SK-N-SH (cell line): ENCODE measurements around the gene NPC1. TPM values are rescaled to one million over a fixed set of nuclear protein-coding genes. Genes with fewer than 3 reads are reported as not detected.
A peak's percentile ranks its signal among the peaks of the same experiment; 100 is the strongest.

Experiments used
- CTCF ChIA-PET: fragments of 300-600, 350-600 bp; formaldehyde crosslinking; extraction: SDS; loops from one replicate; lab custom pipeline; 2021; lab: Yijun Ruan, JAX
- POLR2A ChIA-PET: fragments of 350-600 bp; sonication (Branson Sonifier 250); formaldehyde crosslinking; extraction: SDS; loops from one replicate; lab custom pipeline; 2020; ENCODE audit warnings: antibody characterized with exemption, inconsistent platforms; lab: Yijun Ruan, JAX
- DNase-seq: peaks from one replicate; pipeline ENCODE4 v3.0.0; 2012
- H2AFZ ChIP-seq: fragments of 200-600 bp; sonication (generic); 2 replicates; pipeline ENCODE4 v1.8.1; 2016; ENCODE audit warnings: antibody characterized with exemption, mild to moderate bottlenecking, low read depth
- H3F3A ChIP-seq: fragments of 200-600 bp; sonication (generic); replicated peaks from 2 replicates; pipeline ENCODE3; 2016; ENCODE audit warnings: antibody characterized with exemption, mild to moderate bottlenecking; ENCODE audit not compliant: insufficient read depth
- H3K27ac ChIP-seq, 2 experiments: fragments of 200-500 bp in 1 of 2; fragments of 200-600 bp in 1 of 2; sonication (Bioruptor generic) in 1 of 2; sonication (generic), shearing (Covaris generic) in 1 of 2; 2 replicates each; pipeline versions ENCODE4 v1.5.1 to v1.6.1; 2014 to 2016; ENCODE audit warnings: low read depth in 2 of 2, inconsistent platforms in 1 of 2, low read length in 1 of 2, mild to moderate bottlenecking in 1 of 2, mixed read lengths in 1 of 2
- H3K27me3 ChIP-seq: fragments of 200-600 bp; sonication (generic), shearing (Covaris generic); 2 replicates; pipeline ENCODE4 v1.6.1; 2016; ENCODE audit warnings: mixed run types; ENCODE audit not compliant: insufficient read depth
- H3K36me3 ChIP-seq, 2 experiments: fragments of 200-500 bp in 1 of 2; fragments of 200-600 bp in 1 of 2; sonication (Bioruptor generic) in 1 of 2; sonication (generic) in 1 of 2; replicated peaks in 1 of 2; 2 replicates each; pipeline versions ENCODE3 to v1.5.1; 2014 to 2016; ENCODE audit warnings: low read length in 1 of 2, mild to moderate bottlenecking in 1 of 2; ENCODE audit not compliant: insufficient read depth in 2 of 2, control insufficient read depth in 1 of 2
- H3K4me1 ChIP-seq, 2 experiments: fragments of 200-500 bp in 1 of 2; fragments of 200-600 bp in 1 of 2; sonication (Bioruptor generic) in 1 of 2; sonication (generic), shearing (Covaris generic) in 1 of 2; 2 replicates each; pipeline versions ENCODE4 v1.5.1 to v1.6.1; 2014 to 2016; ENCODE audit warnings: low read depth in 1 of 2, low read length in 1 of 2, mixed run types in 1 of 2; ENCODE audit not compliant: insufficient read depth in 2 of 2, control insufficient read depth in 1 of 2
- H3K4me2 ChIP-seq: fragments of 200-600 bp; sonication (generic), shearing (Covaris generic); 2 replicates; pipeline ENCODE4 v1.6.1; 2017; ENCODE audit warnings: mixed run types
- H3K4me3 ChIP-seq, 2 experiments: fragments of 200-500 bp in 1 of 2; fragments of 200-600 bp in 1 of 2; sonication (Bioruptor generic) in 1 of 2; sonication (generic), shearing (Covaris generic) in 1 of 2; 2 replicates each; pipeline versions ENCODE4 v1.5.1 to v1.8.1; 2014 to 2016; ENCODE audit warnings: low read depth in 2 of 2, inconsistent platforms in 1 of 2, low read length in 1 of 2, mild to moderate bottlenecking in 1 of 2, mixed read lengths in 1 of 2, moderate library complexity in 1 of 2
- H3K79me2 ChIP-seq: fragments of 200-600 bp; sonication (generic); 2 replicates; pipeline ENCODE4 v1.8.1; 2017; ENCODE audit warnings: mild to moderate bottlenecking; ENCODE audit not compliant: insufficient read depth
- H3K9ac ChIP-seq: fragments of 200-600 bp; sonication (generic); 2 replicates; pipeline ENCODE4 v1.6.1; 2017; ENCODE audit warnings: mixed run types
- H3K9me2 ChIP-seq: fragments of 200-600 bp; sonication (generic); 2 replicates; pipeline ENCODE4 v1.6.1; 2017; ENCODE audit warnings: mixed run types
- H3K9me3 ChIP-seq: fragments of 200-600 bp; sonication (generic); 2 replicates; pipeline ENCODE4 v1.6.1; 2017; ENCODE audit warnings: mixed run types, mild to moderate bottlenecking, moderate library complexity
- H4K20me1 ChIP-seq: fragments of 200-600 bp; sonication (generic); 2 replicates; pipeline ENCODE4 v1.6.1; 2017; ENCODE audit warnings: mild to moderate bottlenecking, mixed run types; ENCODE audit not compliant: insufficient read depth
- ELF1 ChIP-seq: IDR thresholded peaks from 2 replicates; pipeline ENCODE4 v1.4.0; 2012
- EZH2phosphoT487 ChIP-seq: fragments of 200-600 bp; sonication (generic); IDR thresholded peaks from 2 replicates; pipeline ENCODE4 v1.6.1; 2017; ENCODE audit warnings: low read depth, mixed run types, mild to moderate bottlenecking, antibody characterized with exemption, moderate library complexity, borderline replicate concordance
- FOSL2 ChIP-seq: IDR thresholded peaks from 2 replicates; pipeline ENCODE4 v1.4.0; 2012; ENCODE audit warnings: low read depth, mild to moderate bottlenecking, moderate library complexity, borderline replicate concordance
- FOXJ3 ChIP-seq: sonication (generic); formaldehyde crosslinking; IDR thresholded peaks from 2 replicates; pipeline ENCODE4 v1.5.1; 2020; ENCODE audit warnings: mild to moderate bottlenecking, missing genetic modification reagents
- FOXM1 ChIP-seq: IDR thresholded peaks from 2 replicates; pipeline ENCODE4 v1.4.0; 2012; ENCODE audit warnings: low read depth, mild to moderate bottlenecking
- JUND ChIP-seq: IDR thresholded peaks from 2 replicates; pipeline ENCODE4 v1.4.0; 2012
- RFX5 ChIP-seq: IDR thresholded peaks from 2 replicates; pipeline ENCODE4 v1.6.1; 2012; ENCODE audit warnings: mild to moderate bottlenecking, improper control_type of control experiment, low read length
- RXRA ChIP-seq: IDR thresholded peaks from 2 replicates; pipeline ENCODE4 v1.4.0; 2012; ENCODE audit warnings: low read depth, mild to moderate bottlenecking, borderline replicate concordance
- TCF12 ChIP-seq: IDR thresholded peaks from 2 replicates; pipeline ENCODE4 v1.4.0; 2012
- YY1 ChIP-seq: IDR thresholded peaks from 2 replicates; pipeline ENCODE4 v1.4.0; 2012; ENCODE audit warnings: low read depth, mild to moderate bottlenecking
- WGBS: methylation state at CpG from one replicate; pipeline ENCODE4 v1.1.6; 2017; ENCODE audit warnings: low lambda C conversion rate; 5-methylcytosine and 5-hydroxymethylcytosine counted together
- polyA plus RNA-seq, 3 experiments: library from polyadenylated mRNA; depleted of rRNA; stranded (reverse); fragments of >200 nt; gene quantifications; 2 replicates each; pipeline ENCODE4 v1.2.3, GENCODE V29; 2012
- TF ChIP-seq, protein P1 (sequence below): IDR thresholded peaks from 2 replicates; pipeline ENCODE4; 2012
- TF ChIP-seq, protein P2 (sequence below): fragments of 200-600 bp; sonication (generic); IDR thresholded peaks from 2 replicates; pipeline ENCODE4 v1.6.1; 2017; ENCODE audit warnings: antibody characterized with exemption, mild to moderate bottlenecking, moderate library complexity

The NPC1 gene
- polyA plus RNA-seq, 1 of the 3 experiments (the other 2 are of a cell fraction), result 23.9 TPM

DNA sequence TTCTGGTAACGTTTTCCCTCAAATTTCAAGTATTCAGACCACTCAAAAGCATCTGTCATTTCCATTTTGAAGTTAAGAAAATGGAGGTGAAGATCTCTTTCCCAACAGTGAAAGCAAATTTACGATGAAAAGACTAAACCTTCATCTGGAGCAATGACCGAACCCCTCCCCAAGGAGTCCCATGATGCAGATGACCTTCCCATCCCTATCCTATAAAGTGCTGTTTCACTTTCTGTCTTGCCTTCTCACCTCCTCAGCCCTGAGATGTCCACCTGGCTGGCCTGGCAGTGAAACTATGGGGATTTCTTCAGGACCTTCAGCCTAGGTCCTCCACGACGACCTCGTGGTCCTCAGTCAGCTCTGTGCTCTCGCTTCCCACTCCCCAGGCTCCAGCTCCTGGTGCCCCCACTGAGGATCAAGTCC is 925 bp upstream of the NPC1 start:
- peak overlapping the region in 1 of 2 experiments; percentile 99; a peak in 1 of 4 replicates for H3K27ac ChIP-seq
- WGBS, result 17% methylated on average over 7 of the region's 7 CpGs
- H3F3A ChIP-seq, result peaks cover 15% of the 10 kb centered on the region
- TF ChIP-seq RXRA (no peak), RFX5 (no peak), TCF12 (no peak), EZH2phosphoT487 (no peak), FOSL2 (no peak), ELF1 (no peak), YY1 (no peak), JUND (no peak)
- TF ChIP-seq, protein P1, sequence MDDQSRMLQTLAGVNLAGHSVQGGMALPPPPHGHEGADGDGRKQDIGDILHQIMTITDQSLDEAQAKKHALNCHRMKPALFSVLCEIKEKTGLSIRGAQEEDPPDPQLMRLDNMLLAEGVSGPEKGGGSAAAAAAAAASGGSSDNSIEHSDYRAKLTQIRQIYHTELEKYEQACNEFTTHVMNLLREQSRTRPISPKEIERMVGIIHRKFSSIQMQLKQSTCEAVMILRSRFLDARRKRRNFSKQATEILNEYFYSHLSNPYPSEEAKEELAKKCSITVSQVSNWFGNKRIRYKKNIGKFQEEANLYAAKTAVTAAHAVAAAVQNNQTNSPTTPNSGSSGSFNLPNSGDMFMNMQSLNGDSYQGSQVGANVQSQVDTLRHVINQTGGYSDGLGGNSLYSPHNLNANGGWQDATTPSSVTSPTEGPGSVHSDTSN, result no peak
- TF ChIP-seq, protein P2, sequence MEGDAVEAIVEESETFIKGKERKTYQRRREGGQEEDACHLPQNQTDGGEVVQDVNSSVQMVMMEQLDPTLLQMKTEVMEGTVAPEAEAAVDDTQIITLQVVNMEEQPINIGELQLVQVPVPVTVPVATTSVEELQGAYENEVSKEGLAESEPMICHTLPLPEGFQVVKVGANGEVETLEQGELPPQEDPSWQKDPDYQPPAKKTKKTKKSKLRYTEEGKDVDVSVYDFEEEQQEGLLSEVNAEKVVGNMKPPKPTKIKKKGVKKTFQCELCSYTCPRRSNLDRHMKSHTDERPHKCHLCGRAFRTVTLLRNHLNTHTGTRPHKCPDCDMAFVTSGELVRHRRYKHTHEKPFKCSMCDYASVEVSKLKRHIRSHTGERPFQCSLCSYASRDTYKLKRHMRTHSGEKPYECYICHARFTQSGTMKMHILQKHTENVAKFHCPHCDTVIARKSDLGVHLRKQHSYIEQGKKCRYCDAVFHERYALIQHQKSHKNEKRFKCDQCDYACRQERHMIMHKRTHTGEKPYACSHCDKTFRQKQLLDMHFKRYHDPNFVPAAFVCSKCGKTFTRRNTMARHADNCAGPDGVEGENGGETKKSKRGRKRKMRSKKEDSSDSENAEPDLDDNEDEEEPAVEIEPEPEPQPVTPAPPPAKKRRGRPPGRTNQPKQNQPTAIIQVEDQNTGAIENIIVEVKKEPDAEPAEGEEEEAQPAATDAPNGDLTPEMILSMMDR, result no peak
- TF ChIP-seq, all 33 proteins: peak for 0
- no peaks in the 10 kb centered on the region for H3K9me3 ChIP-seq
- H3K4me1 ChIP-seq, result peaks cover 0 to 9% of the 10 kb centered on the region in 2 experiments; a peak in 1 of 4 replicates
- peak overlapping the region; percentile 14 to 81; a peak in 2 of 4 replicates for H3K4me3 ChIP-seq
- no peaks in the 10 kb centered on the region for H3K36me3 ChIP-seq
- peak overlapping the region; percentile 75 for H2AFZ ChIP-seq
- H4K20me1 ChIP-seq, result no peaks in the 10 kb centered on the region
- no peaks in the 10 kb centered on the region for H3K27me3 ChIP-seq
- peak overlapping the region; percentile 93 for H3K4me2 ChIP-seq
- H3K9me2 ChIP-seq, result no peaks in the 10 kb centered on the region
- DNase-seq, result no peak
- CTCF ChIA-PET, result interaction anchor here (0.6 to 3.5 kb wide), 10 partner anchors 9 to 225 kb away, joined by 3 to 13 read pairs (median 3); no protein-coding TSS in a partner anchor
- H3K79me2 ChIP-seq, result peaks cover 37% of the 10 kb centered on the region
- POLR2A ChIA-PET, result no interaction called here
- peak overlapping the region; percentile 96 for H3K9ac ChIP-seq

DNA sequence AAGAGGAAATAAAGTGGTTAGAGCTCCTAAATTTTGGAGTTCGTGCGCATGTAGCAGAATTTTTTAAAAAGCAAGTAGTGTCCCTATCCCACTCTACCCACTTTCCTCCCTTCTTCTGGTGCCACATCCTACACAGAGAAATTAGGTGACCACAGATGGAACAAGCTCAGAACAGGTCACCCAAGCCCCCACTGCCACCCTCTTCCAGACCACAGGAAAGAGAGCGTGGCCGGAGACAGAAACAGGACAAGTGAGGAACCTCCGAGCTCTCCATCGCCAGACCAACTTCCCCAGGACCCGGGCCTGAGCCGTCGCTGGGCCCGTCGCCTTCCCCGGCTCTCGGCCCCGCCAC is 433 bp downstream of the NPC1 start:
- CTCF ChIA-PET, result interaction anchor here (1.5 to 3.5 kb wide), 4 partner anchors 14 to 333 kb away, joined by 4 to 13 read pairs (median 4); no protein-coding TSS in a partner anchor
- Histone ChIP-seq H3K79me2 (peaks cover 49% of the 10 kb centered on the region), H3K27ac (peak overlapping the region; percentile 91 to 99; a peak in 3 of 4 replicates), H3F3A (peaks cover 15% of the 10 kb centered on the region), H3K4me1 (peaks cover 0 to 9% of the 10 kb centered on the region in 2 experiments; a peak in 1 of 4 replicates), H3K4me3 (peak overlapping the region; percentile 81 to 83), H3K9ac (peak overlapping the region; percentile 96), H3K27me3 (no peaks in the 10 kb centered on the region), H4K20me1 (no peaks in the 10 kb centered on the region), H3K4me2 (peak overlapping the region; percentile 93), H2AFZ (peak overlapping the region; percentile 81; the same call in 1 of the 2 replicates), H3K36me3 (no peaks in the 10 kb centered on the region), H3K9me3 (no peaks in the 10 kb centered on the region), H3K9me2 (no peaks in the 10 kb centered on the region)
- POLR2A ChIA-PET, result no interaction called here
- DNase-seq, result no peak
- 0 out of 2 replicates have a peak, but pooled peaks have one; percentile 10 for TF ChIP-seq FOXJ3
- TF ChIP-seq FOXM1, result no peak
- 0% methylated on average over 2 of the region's 14 CpGs for WGBS
